ENCODE results near the gene GPAT2.
"Not testable (repeated sequence)": the region's sequence is repeated elsewhere in the genome, so short reads cannot be mapped to it uniquely, and the experiment has no call there.

Gene GPAT2

DNA sequence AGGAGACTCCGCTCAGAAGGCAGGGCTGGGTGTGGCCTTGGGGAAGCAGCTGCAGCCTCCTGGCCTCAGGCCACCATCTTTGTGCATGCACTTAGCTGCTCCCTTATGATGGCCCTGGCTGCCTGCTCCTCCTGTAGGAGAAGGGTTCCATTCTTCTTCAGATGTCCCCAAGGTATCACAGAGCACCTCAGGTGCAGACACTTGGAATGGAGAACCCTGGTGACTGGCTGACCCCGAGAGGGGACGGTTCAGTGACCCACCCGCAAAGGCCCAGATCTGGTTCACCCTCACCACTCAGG lies 9.6 kb downstream of the GPAT2 start:
- TF ChIP-seq, protein P1, sequence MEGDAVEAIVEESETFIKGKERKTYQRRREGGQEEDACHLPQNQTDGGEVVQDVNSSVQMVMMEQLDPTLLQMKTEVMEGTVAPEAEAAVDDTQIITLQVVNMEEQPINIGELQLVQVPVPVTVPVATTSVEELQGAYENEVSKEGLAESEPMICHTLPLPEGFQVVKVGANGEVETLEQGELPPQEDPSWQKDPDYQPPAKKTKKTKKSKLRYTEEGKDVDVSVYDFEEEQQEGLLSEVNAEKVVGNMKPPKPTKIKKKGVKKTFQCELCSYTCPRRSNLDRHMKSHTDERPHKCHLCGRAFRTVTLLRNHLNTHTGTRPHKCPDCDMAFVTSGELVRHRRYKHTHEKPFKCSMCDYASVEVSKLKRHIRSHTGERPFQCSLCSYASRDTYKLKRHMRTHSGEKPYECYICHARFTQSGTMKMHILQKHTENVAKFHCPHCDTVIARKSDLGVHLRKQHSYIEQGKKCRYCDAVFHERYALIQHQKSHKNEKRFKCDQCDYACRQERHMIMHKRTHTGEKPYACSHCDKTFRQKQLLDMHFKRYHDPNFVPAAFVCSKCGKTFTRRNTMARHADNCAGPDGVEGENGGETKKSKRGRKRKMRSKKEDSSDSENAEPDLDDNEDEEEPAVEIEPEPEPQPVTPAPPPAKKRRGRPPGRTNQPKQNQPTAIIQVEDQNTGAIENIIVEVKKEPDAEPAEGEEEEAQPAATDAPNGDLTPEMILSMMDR (IDR thresholded peaks at IDR 0.05; ENCODE audit: borderline replicate concordance, insufficient read depth, low read depth, low read length): no peak
- no peak overlapping the region for H3K4me3 ChIP-seq (ENCODE audit: low read depth, low read length)

DNA sequence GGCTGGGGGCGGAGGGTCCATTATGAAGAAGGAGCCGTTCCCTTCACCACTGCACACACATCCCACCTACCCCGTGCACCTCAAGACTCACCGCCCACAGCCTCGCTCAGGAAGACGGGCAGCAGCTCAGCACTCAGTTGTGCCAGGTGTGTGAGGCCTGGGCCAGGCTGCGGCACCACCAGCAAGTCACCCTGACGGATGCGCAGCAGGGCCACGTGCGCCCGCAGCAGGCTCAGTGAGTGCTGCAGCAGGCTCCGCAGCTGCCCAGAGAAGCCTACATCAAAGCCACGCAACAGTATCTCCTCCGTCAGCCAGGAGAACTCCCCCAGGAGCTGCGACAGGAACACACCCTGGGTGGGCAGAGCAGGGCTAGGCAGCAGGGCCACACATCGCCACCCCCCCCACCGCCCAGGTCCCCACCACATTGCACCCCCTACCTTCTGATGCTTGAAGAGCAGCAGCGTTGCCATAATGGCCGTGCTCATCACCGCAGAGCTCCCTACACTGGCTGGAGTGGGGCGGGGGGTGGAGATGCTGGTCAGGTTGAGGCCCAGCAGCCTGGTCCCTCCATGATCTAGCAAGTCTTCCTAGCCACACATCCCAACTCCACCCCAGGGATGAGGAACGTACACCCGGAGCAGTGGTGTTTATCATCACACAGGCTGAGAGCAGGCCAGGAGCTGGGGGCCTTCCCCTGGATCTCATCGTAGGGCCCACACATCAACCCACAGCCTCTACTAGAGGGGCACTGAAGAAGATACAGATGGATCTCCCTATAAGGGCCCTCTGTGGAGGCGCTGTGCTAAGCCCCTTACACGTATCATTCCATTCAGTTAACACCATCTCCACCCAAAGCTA lies 10.2 kb downstream of the GPAT2 start:
- TF ChIP-seq, protein P1 (IDR thresholded peaks at IDR 0.05; ENCODE audit: borderline replicate concordance, insufficient read depth, low read depth, low read length): no peak
- H3K4me3 ChIP-seq (ENCODE audit: low read depth, low read length): no peak overlapping the region

DNA sequence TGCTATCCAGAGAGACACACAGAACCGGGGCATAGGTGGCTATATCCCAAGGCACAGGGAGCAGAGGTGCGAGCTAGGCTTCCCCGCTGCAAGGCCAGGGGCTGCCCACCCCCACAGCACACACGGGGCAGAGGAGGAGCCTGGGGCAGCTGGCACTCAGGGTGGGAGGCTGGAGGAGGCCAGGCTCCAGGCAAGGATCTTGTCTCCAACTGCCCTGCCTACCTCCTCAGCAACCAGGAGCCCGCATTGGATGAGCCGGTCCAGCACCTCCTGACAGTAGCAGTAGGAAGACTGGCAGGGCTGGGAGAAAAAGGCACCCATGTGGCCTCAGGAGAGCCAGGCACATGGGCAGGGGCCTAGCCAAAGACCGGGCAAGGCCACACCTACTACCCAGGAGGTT lies 11.0 kb downstream of the GPAT2 start:
- H3K4me3 ChIP-seq (ENCODE audit: low read depth, low read length): not testable (repeated sequence)

DNA sequence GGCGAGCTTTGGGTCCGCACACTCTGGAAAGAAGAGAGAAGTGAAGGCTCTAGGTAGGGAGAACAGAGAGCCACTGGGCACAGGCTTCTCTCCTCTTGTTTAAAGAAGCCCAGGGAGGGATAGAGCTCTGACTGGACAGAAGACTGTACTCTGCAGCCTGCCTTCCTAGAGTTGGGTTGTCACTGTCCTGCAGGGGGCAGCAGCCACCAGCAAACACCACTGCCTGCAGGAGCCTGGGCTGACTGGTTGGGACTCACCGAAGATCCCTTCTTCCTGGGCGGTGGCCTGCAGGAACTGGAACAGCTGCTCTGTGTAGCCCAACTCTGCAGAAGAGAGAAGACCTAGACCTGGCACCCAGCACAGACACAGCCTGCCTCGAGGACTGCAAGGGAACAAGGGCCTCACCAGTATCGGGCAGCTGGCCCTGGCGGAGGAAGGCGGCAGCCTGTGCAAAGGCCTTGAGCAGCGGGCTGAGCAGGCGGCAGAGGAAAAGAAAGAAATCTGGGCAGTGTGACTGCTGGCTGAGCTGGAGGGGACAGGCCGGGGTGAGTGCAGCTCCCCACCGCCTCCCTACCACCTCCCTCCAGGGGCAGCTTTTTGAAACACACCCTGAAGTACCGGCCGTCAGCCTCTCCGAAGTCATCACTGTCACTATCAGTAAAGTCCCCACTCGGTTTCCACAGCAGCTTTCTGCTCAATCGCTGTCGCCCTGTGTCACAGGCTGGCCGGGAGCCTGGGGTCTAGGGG lies 11.8 kb downstream of the GPAT2 start:
- TF ChIP-seq, protein P1 (IDR thresholded peaks at IDR 0.05; ENCODE audit: borderline replicate concordance, insufficient read depth, low read depth, low read length): peak; percentile 86
- not testable (repeated sequence) for H3K4me3 ChIP-seq (ENCODE audit: low read depth, low read length)

DNA sequence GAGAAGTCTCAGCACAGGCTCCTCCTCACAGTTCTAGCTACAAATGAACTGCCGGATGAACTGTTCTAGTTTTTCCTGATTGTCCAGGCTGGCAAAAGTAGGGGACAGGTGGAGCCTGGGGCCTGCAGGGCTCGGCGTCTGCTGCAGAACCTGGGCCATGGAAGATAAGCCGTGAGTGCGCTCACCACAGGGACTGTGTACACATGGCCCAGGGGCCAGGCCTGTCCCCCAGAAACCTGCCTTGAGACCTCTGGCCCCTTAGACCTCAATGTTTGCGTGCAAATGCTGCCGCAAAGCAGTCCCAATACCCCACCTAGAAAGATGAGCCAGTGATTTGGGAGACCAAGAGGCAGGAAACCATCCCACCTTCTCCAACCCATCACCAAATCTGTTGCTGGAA lies 12.6 kb downstream of the GPAT2 start:
- not testable (repeated sequence) for H3K4me3 ChIP-seq (ENCODE audit: low read depth, low read length)

DNA sequence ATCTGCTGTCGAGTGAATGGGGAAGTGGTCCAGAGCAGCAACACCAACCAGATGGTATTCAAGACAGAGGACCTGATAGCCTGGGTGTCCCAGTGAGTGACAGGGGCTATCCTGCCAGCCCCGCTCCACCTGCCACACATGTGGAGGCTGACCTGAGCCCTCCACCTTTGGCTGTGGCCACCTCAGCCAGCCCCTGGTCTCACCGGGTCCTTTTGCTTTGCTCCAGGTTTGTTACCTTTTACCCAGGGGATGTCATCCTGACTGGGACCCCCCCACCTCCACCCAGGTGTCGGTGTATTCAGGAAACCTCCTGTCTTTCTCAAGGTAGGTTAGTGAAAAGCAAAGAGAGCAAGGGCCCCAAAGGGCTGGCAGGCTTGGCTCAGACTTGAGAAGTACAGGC lies 13.6 kb downstream of the GPAT2 start:
- not testable (repeated sequence) for H3K4me3 ChIP-seq (ENCODE audit: low read depth, low read length)

DNA sequence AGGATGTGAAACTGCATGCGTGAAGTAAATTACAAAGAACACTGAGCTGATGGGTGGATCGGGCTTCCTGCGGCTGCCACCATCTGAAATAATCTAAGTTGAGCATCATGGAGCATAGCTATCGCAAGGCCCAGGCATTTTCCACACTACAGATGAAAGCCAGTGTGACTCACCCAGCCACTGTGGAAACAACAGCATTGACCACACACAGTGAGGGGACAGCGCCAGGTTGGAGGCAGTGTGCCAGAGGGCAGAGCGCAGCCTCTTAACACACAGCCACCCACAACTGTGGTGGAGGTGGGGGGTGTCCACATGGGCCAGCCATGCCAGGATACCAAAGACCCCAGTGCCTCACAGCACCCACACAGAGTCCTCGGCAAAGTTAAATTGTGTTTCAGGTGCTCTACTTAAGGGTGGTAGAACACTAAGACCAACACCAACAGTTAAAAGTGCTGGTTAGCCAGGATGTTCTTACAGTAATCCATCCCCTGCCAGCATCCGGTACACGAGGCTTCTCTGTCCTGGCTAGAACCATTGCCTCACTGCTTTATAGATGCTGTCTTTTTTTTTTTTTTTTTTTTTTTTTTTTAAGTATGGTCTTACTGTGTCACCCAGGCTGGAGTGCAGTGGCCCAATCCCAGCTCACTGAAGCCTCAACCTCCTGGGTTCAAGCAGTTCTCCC lies 14.7 kb downstream of the GPAT2 start:
- H3K4me3 ChIP-seq (ENCODE audit: low read depth, low read length): not testable (repeated sequence)

DNA sequence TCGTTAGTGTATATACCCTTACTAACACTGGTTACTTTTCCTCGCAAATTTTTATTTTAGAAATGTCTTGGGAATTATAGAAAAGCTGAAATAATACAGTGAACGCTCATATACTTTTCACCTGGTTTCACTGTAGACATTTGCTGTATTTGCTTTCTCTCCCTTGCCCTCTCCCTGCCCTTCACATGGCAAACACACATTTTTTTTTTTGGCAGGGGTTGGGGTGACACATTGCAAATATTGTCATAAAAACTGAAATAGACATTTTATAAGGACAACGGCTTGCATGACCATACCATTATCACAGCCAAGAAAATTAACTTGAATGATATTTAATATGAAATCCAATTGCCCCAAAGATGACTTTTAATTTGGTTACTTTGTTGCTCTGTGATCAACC lies 18.4 kb downstream of the GPAT2 start:
- H3K4me3 ChIP-seq (ENCODE audit: low read depth, low read length): not testable (repeated sequence)

DNA sequence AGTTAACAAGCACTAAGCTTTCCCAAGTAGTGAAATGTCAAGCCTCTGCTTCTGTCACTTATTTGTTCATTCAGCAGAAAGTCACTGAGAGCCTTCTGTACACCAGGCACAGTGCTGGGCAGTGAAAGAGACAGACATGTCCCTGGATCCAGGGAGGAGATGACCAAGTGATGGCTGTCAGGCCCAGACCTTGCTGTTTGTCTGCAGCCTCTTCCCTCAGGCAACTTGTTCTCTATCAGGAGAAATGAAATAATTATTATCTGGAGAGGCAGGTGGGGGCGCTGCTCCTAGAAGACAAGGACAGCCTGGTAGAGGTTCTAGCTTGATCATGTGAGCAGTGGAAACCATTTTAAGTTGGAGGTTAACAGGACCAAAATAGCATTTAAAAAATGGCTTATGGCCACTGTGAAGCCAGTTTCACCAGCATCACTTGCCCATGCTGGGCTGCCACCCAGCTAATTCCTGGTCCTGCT lies 21.9 kb downstream of the GPAT2 start:
- not testable (repeated sequence) for H3K4me3 ChIP-seq (ENCODE audit: low read depth, low read length)

DNA sequence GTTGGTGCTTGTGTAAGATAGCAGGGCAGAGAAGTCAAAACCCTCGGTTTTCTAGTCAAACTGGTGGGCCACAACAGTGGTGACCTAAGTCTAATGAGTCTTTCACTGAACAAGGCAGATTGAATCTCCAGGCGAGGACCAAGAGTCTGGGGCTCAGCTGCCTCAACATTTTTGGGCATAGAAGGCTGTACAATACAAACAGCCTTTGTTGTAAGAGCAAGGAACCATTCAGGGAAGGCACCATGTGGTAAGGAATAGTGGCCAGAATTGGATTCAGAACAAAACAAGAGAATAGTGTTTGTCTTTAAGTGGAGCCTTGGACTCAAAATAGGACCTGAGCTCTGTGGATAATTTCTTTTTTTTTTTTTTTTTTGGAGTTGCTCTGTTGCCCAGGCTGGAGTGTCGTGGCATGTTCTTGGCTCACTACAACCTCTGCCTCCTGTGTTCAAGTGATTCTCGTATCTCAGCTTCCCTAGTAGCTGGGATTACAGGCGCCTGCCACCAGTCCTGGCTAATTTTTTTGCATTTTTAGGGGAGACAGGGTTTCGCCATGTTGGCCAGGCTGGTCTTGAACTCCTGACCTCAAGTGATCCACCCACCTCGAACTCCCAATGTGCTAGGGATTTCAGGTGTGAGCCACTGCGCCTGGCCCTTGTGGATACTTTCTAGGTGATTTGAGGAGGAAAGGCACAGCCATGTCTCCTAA lies 22.5 kb downstream of the GPAT2 start:
- H3K4me3 ChIP-seq (ENCODE audit: low read depth, low read length): not testable (repeated sequence)

Measured in GM12875 (cell line).